Measurements from ENCODE around the gene SF3A2.

Gene SF3A2

DNA sequence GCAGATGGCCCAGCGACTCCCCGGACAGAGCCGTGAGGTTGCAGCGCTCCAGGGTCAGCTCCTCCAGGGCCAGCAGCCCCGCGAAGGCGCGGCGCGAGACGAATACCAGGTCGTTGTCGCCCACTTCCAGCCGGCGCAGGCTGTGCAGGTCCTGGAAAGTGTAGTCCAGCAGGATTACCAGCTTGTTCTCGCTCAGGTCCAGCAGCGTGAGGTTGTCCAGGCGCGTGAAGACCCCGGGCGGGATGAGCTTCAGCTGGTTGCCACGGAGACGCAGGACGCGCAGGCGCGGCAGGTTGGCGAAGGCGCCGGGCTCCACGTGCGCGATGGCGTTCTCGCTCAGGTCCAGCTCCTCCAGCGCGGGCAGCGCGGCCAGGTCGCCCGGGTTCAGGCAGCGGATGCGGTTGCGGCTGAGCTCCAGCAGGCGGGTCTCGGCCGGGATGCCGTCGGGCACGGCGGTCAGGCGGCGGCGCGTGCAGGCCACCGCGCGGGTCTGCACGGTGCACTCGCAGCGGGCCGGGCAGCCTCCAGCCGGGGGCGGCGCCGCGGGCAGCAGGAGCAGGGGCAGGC is 54.6 kb downstream of the SF3A2 start:
- no peak for DNase-seq (ENCODE audit: low read depth)

DNA sequence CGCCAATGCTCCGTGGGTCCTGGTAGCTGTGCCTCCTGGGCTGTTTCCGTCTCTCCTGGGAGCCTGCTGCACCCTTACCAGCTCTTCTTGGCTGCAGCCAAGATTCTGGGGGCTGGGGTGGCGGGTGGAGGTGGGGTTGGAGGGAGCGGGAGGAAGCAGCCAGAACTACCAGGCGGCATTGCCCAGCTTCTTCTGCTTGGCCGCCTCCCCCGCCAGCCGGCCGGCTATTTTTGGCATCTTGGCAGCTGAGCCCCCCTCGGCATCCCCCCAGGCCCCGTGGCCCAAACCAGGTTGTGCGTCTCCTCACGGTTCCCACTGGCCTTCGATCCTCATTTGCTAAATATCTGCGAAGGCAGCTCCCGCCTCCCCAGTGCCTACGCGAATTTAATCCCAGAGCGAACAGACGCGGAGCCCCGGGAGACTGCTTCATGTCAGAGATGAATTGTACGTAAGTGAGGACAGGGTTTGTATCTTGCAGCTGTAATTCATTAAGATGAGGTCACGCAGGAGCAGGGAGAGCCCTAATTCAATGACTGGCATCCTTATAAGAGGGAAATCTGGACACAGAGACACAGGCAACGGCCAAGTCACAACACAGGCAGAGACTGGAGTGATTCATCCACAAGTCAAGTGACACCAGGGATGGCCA is 58.2 kb downstream of the SF3A2 start:
- DNase-seq (ENCODE audit: low read depth): no peak

DNA sequence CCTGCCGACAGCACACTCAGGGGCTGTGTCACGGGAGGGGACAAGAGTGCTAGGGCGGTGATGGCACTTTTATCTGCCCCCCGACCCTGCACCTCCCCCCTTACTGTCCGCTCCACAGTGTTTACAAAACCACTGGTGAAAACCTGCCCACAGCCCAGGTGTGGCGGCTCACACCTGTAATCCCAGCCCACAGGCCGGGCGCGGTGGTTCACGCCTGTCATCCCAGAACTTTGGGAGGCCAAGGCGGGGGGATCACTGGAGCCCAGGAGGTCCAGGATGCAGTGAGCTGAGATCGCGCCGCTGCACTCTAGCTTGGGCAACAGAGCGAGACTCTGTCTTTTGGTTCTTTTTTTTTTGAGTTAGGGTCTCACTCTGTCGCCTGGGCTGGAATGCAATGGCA is 59.5 kb downstream of the SF3A2 start:
- DNase-seq (ENCODE audit: low read depth): no peak

Measured in HS-5 (cell line).